Stomach (tissue), 9 donors: ENCODE results near the gene PATZ1. TPM values are rescaled to one million over a fixed set of nuclear protein-coding genes. Genes with fewer than 3 reads are reported as not detected.
A peak's percentile ranks its signal among the peaks of the same experiment; 100 is the strongest.
"Not testable (repeated sequence)": the region's sequence is repeated elsewhere in the genome, so short reads cannot be mapped to it uniquely, and the experiment has no call there.

Experiments used
- DNase-seq, 2 donors: peaks; one replicate each; pipeline versions ENCODE4 v3.0.0 to v3.0.0-alpha.2; 2013 to 2019
- H3K27ac ChIP-seq, 5 donors: fragments of 200-600 bp in 4 of 5; sonication (generic) in 4 of 5; one replicate each; pipeline ENCODE4 v1.5.1; 2013 to 2019; ENCODE audit warnings: mild to moderate bottlenecking in 1 of 5, moderate library complexity in 1 of 5
- H3K27me3 ChIP-seq, 3 donors: fragments of 200-600 bp; sonication (generic); one replicate each; pipeline ENCODE4 v1.5.1; 2017 to 2019; ENCODE audit warnings: mixed run types in 1 of 3
- H3K36me3 ChIP-seq, 4 donors: fragments of 200-600 bp; sonication (generic); 1 replicate in 3 of 4; 2 replicates in 1 of 4; pipeline ENCODE4 v1.5.1; 2016 to 2019
- H3K4me1 ChIP-seq, 4 donors: fragments of 200-600 bp; sonication (generic); one replicate each; pipeline ENCODE4 v1.5.1; 2016 to 2019
- H3K4me3 ChIP-seq, 4 donors: fragments of 200-600 bp; sonication (generic) in 3 of 4; one replicate each; pipeline ENCODE4 v1.5.1; 2016 to 2019; ENCODE audit warnings: mild to moderate bottlenecking in 1 of 4
- H3K9me3 ChIP-seq, 4 donors: fragments of 200-600 bp; sonication (generic); one replicate each; pipeline ENCODE4 v1.5.1; 2016 to 2019
- CTCF ChIP-seq, 7 experiments: fragments of 450-650 bp in 4 of 7; fragments of 200-600 bp in 3 of 7; sonication (generic) in 3 of 7; IDR thresholded peaks; one replicate each; pipeline ENCODE4 v1.5.1; 2016 to 2019; ENCODE audit warnings: antibody characterized with exemption in 7 of 7, control low read depth in 2 of 7, mild to moderate bottlenecking in 1 of 7
- EP300 ChIP-seq: sonication (generic); formaldehyde crosslinking; IDR thresholded peaks from one replicate; pipeline ENCODE4 v1.6.1; 2017; ENCODE audit warnings: antibody characterized with exemption
- POLR2A ChIP-seq, 4 donors: fragments of 450-650 bp; IDR thresholded peaks; one replicate each; pipeline ENCODE4 v1.6.1; 2016; ENCODE audit warnings: antibody characterized with exemption in 4 of 4, control low read depth in 2 of 4, mild to moderate bottlenecking in 1 of 4, moderate library complexity in 1 of 4
- POLR2AphosphoS5 ChIP-seq, 3 donors: sonication (generic); formaldehyde crosslinking; IDR thresholded peaks; one replicate each; pipeline ENCODE4 v1.6.1; 2016; ENCODE audit warnings: antibody characterized with exemption in 3 of 3
- WGBS, 5 donors: extraction: QIAGEN DNeasy Blood & Tissue Kit in 3 of 5; methylation state at CpG; one replicate each; pipeline versions ENCODE4 v1.1.5 to v1.1.7; 2013 to 2018; 5-methylcytosine and 5-hydroxymethylcytosine counted together
- intact Hi-C: fragments of 100-400 bp; cut with DNase I; formaldehyde crosslinking; loops from one replicate; pipeline ENCODE4 v1.15.1; 2023; ENCODE audit warnings: low total_unique reads
- polyA plus RNA-seq, 3 donors: library from polyadenylated mRNA; stranded (reverse); fragments of 200-250 nt; gene quantifications; one replicate each; pipeline ENCODE4 v1.2.3, GENCODE V29; 2013
- total RNA-seq, 5 donors: library from RNA; depleted of rRNA; stranded (reverse); fragments of >200 nt; gene quantifications; one replicate each; pipeline versions ENCODE4 v1.1.0 to v1.2.3, GENCODE V29; 2014 to 2016
- donor health status: healthy with polysubstance abuse.
- donor health status: Bipolar disorder and iron deficiency.
- donor health status: healthy.

PATZ1 gene
- total and polyA plus RNA-seq, 8 donors, result 4.9 to 21.1 (median 14.0) TPM

GRCh38 chr22:31349960-31350359, 3.8 kb upstream of the PATZ1 start:
- TF ChIP-seq POLR2AphosphoS5 (IDR thresholded peaks at IDR 0.05), result no peak
- no peak for TF ChIP-seq EP300
- TF ChIP-seq CTCF (IDR thresholded peaks at IDR 0.05), result no peak
- no peak for TF ChIP-seq POLR2A (IDR thresholded peaks at IDR 0.05)
- Histone ChIP-seq H3K36me3 (no peaks in the 10 kb centered on the region), H3K27ac (no peak overlapping the region), H3K9me3 (no peaks in the 10 kb centered on the region), H3K27me3 (peaks cover 0 to 19% (median 0%) of the 10 kb centered on the region in 3 donors), H3K4me1 (peaks cover 13 to 26% (median 23%) of the 10 kb centered on the region in 4 donors), H3K4me3 (no peak overlapping the region)
- intact Hi-C loops, result loop anchor here (5.0 kb wide), 1 partner anchor 47 kb away; the partner anchor contains the start of gene DRG1
- no peak for DNase-seq

- DNase-seq, result no peak
- TF ChIP-seq CTCF (IDR thresholded peaks at IDR 0.05) (no peak), POLR2A (IDR thresholded peaks at IDR 0.05) (no peak), POLR2AphosphoS5 (IDR thresholded peaks at IDR 0.05) (no peak), EP300 (no peak)
- Histone ChIP-seq H3K27me3 (peaks cover 0 to 9% (median 0%) of the 10 kb centered on the region in 3 donors), H3K9me3 (no peaks in the 10 kb centered on the region), H3K4me3 (no peak overlapping the region), H3K27ac (no peak overlapping the region), H3K4me1 (peaks cover 25 to 37% (median 35%) of the 10 kb centered on the region in 4 donors), H3K36me3 (no peaks in the 10 kb centered on the region)
- 86 to 91% (median 89%) methylated on average over 6 of the region's 6 CpGs for WGBS, 5 donors
- intact Hi-C loops, result no loop called here
Observed at GRCh38 chr22:31348766-31349165, 2.6 kb upstream of the PATZ1 start.

- Histone ChIP-seq H3K4me1 (peaks cover 31 to 45% (median 42%) of the 10 kb centered on the region in 4 donors), H3K27ac (peak overlapping the region; percentile 88 to 93 (median 89)), H3K4me3 (peak overlapping the region; percentile 62 to 76 (median 72))
- DNase-seq, H3K27me3 ChIP-seq, intact Hi-C loops, H3K9me3 ChIP-seq, H3K36me3 ChIP-seq: not testable (repeated sequence)
- 60 to 77% (median 70%) methylated on average over 16 of the region's 16 CpGs for WGBS, 5 donors
Observed at GRCh38 chr22:31348009-31348337, 1.8 kb upstream of the PATZ1 start.

GRCh38 chr22:31347251-31348008, 1.3 kb upstream of the PATZ1 start:
- DNase-seq, result peak; percentile 67 to 88
- intact Hi-C loops, result no loop called here
- Histone ChIP-seq H3K9me3 (no peaks in the 10 kb centered on the region), H3K36me3 (peaks cover 0 to 4% (median 2%) of the 10 kb centered on the region in 4 donors), H3K27me3 (peaks cover 0 to 2% (median 0%) of the 10 kb centered on the region in 3 donors), H3K4me1 (peaks cover 37 to 51% (median 48%) of the 10 kb centered on the region in 4 donors), H3K4me3 (peak overlapping the region; percentile 62 to 76 (median 72)), H3K27ac (peak overlapping the region; percentile 88 to 93 (median 89))
- WGBS, 5 donors, result 0 to 3% (median 1%) methylated on average over 31 to 50 of the region's 50 CpGs
- TF ChIP-seq CTCF (IDR thresholded peaks at IDR 0.05) (no peak), POLR2AphosphoS5 (IDR thresholded peaks at IDR 0.05) (peak in 2 of 3 donors; percentile 14 to 16), POLR2A (IDR thresholded peaks at IDR 0.05) (no peak)

GRCh38 chr22:31346733-31347250, 646 bp upstream of the PATZ1 start:
- WGBS, 5 donors, result 0 to 1% (median 0%) methylated on average over 8 to 40 of the region's 40 CpGs

More at GRCh38 chr22:31346733-31347250, 646 bp upstream of the PATZ1 start:
- DNase-seq, result peak; percentile 63 to 89
- Histone ChIP-seq H3K27me3 (no peaks in the 10 kb centered on the region), H3K9me3 (no peaks in the 10 kb centered on the region), H3K36me3 (peaks cover 0 to 11% (median 9%) of the 10 kb centered on the region in 4 donors), H3K4me3 (peak overlapping the region; percentile 62 to 76 (median 72)), H3K4me1 (peaks cover 43 to 57% (median 54%) of the 10 kb centered on the region in 4 donors), H3K27ac (peak overlapping the region; percentile 88 to 93 (median 89))
- intact Hi-C loops, result no loop called here
- TF ChIP-seq POLR2AphosphoS5 (IDR thresholded peaks at IDR 0.05) (no peak), EP300 (no peak), CTCF (IDR thresholded peaks at IDR 0.05) (no peak), POLR2A (IDR thresholded peaks at IDR 0.05) (no peak)
